Measurements from ENCODE around the gene C12orf56.

DNA sequence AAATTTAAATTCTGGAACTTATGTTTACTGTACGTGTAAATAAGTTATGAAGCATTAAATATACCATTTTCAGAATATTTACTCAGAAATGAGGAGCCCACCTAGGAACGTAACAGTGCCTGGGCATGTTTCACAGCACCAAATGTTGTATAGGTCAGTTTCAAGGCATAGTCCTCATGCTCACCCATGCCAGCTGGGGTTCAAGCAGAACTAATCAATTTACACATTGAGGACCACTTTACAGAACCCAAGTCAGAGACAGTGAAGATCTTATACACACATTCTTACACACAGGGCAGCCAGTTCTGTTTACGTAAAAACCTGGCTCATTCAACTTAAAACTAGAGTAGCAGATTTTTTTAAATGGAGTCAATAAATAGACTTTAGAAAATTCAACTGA is 170.5 kb downstream of the C12orf56 start:
- TF ChIP-seq, protein P1, sequence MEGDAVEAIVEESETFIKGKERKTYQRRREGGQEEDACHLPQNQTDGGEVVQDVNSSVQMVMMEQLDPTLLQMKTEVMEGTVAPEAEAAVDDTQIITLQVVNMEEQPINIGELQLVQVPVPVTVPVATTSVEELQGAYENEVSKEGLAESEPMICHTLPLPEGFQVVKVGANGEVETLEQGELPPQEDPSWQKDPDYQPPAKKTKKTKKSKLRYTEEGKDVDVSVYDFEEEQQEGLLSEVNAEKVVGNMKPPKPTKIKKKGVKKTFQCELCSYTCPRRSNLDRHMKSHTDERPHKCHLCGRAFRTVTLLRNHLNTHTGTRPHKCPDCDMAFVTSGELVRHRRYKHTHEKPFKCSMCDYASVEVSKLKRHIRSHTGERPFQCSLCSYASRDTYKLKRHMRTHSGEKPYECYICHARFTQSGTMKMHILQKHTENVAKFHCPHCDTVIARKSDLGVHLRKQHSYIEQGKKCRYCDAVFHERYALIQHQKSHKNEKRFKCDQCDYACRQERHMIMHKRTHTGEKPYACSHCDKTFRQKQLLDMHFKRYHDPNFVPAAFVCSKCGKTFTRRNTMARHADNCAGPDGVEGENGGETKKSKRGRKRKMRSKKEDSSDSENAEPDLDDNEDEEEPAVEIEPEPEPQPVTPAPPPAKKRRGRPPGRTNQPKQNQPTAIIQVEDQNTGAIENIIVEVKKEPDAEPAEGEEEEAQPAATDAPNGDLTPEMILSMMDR (IDR thresholded peaks at IDR 0.05): no peak
- TF ChIP-seq ZFX (IDR thresholded peaks at IDR 0.05; ENCODE audit: borderline replicate concordance): no peak

Measured in 22Rv1 (cell line).